ENCODE results near the gene AGFG1.

AGFG1 gene

DNA sequence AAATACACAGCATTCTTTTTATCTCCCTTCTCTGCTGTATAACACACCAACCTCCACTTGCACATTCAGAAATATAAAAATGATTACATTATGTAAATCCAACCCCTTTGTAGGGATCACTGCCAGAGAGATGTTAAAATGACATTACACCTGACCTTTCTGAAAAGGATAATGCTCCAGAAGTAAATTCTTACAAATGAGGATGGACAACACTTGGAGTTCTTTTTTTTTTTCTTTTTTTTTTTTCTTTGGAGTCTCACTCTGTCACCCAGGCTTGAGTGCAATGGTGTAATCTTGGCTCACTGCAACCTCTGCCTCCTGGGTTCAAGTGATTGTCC is 20.3 kb upstream of the AGFG1 start:
- no peak overlapping the region for H3K27ac ChIP-seq
- no peaks in the 10 kb centered on the region for H3K27me3 ChIP-seq (ENCODE audit: insufficient read depth, low read depth)
- no peaks in the 10 kb centered on the region for H4K20me1 ChIP-seq (ENCODE audit: insufficient read depth)
- TF ChIP-seq, protein P1, sequence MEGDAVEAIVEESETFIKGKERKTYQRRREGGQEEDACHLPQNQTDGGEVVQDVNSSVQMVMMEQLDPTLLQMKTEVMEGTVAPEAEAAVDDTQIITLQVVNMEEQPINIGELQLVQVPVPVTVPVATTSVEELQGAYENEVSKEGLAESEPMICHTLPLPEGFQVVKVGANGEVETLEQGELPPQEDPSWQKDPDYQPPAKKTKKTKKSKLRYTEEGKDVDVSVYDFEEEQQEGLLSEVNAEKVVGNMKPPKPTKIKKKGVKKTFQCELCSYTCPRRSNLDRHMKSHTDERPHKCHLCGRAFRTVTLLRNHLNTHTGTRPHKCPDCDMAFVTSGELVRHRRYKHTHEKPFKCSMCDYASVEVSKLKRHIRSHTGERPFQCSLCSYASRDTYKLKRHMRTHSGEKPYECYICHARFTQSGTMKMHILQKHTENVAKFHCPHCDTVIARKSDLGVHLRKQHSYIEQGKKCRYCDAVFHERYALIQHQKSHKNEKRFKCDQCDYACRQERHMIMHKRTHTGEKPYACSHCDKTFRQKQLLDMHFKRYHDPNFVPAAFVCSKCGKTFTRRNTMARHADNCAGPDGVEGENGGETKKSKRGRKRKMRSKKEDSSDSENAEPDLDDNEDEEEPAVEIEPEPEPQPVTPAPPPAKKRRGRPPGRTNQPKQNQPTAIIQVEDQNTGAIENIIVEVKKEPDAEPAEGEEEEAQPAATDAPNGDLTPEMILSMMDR (conservative IDR thresholded peaks at IDR 0.05; ENCODE audit: low read depth, low read length) = no peak
- H3K4me3 ChIP-seq (IDR thresholded peaks at IDR 0.05; ENCODE audit: insufficient read depth, low read depth, low read length) = no peak overlapping the region
- no peak overlapping the region for H3K4me2 ChIP-seq
- peaks cover 3% of the 10 kb centered on the region for H3K4me1 ChIP-seq (ENCODE audit: low read depth, poor library complexity, severe bottlenecking)
- H3K79me2 ChIP-seq (ENCODE audit: insufficient read depth, low read depth) = no peaks in the 10 kb centered on the region
- no peak overlapping the region for H3K9ac ChIP-seq
- no peaks in the 10 kb centered on the region for H3K36me3 ChIP-seq (ENCODE audit: insufficient read depth)
- no peak overlapping the region for H2AFZ ChIP-seq (ENCODE audit: low read depth)

DNA sequence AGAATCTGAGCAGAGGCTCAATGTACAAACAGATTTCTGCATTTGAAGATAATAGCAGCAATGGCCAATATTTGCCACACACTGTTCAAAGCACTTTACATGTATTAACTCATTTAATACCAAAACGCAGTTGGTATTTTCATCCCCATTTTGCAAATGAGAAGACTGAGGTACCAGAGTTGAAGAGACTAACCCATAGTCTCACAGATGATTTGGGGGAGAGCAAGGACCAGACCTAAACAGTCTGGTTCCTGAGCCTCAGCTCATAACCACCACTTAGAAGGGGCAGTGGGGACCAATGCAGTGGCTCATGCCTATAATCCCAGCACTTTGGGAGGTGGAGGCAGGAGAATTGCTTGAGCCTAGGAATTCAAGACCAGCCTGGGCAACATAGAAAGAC is 18.1 kb upstream of the AGFG1 start:
- H4K20me1 ChIP-seq (ENCODE audit: insufficient read depth) = no peaks in the 10 kb centered on the region
- H3K27ac ChIP-seq = no peak overlapping the region
- no peak overlapping the region for H3K4me2 ChIP-seq
- H3K9ac ChIP-seq = no peak overlapping the region
- TF ChIP-seq, protein P1 (conservative IDR thresholded peaks at IDR 0.05; ENCODE audit: low read depth, low read length) = no peak
- no peaks in the 10 kb centered on the region for H3K36me3 ChIP-seq (ENCODE audit: insufficient read depth)
- H2AFZ ChIP-seq (ENCODE audit: low read depth) = no peak overlapping the region
- no peaks in the 10 kb centered on the region for H3K27me3 ChIP-seq (ENCODE audit: insufficient read depth, low read depth)
- no peak overlapping the region for H3K4me3 ChIP-seq (IDR thresholded peaks at IDR 0.05; ENCODE audit: insufficient read depth, low read depth, low read length)
- no peaks in the 10 kb centered on the region for H3K79me2 ChIP-seq (ENCODE audit: insufficient read depth, low read depth)
- H3K4me1 ChIP-seq (ENCODE audit: low read depth, poor library complexity, severe bottlenecking) = peaks cover 3% of the 10 kb centered on the region

DNA sequence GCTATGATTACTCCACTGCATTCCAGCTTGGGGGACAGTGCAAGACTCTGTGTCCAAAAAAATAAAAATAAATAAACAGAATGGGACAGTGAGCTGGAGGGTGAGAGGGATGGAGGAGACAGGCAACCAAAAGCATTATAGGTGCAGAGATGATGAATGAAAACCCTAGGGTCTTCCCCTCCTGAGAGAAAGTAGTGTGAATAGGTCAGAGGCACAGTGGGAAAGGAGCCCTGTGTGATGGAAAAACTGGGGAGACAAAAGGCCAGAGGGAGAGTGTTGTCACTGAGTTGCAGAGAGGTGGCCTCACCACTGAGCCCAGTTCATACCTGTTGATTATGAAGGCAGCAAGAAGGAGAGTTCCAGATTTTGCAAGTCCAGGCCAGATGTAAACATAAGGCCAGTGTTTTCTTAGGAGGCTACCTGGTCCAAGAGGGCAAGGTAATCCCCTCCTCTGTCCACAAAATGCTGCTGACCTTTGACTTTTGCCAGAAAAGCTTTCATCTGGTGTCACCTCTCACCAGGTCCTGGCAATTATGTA is 17.6 kb upstream of the AGFG1 start:
- TF ChIP-seq, protein P1 (conservative IDR thresholded peaks at IDR 0.05; ENCODE audit: low read depth, low read length) = no peak

DNA sequence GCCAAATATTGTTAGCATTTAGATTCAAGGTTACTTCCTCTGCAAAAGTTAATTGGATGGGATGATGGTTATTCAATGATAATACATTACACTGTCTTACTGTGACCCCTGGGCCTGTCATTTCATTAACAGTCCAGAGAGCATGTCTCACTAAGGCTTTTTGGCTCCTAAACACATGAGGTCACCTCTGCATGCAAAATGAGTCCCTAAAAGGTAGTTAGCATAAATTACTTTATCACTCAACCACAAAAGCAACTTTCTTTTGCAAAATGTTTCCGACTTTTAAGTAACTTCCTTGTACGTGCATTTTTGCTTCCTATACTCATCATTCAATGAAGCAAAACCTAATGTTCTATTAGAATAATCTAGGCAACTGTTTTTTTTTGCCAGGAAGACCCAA is 16.8 kb upstream of the AGFG1 start:
- H3K4me1 ChIP-seq (ENCODE audit: low read depth, poor library complexity, severe bottlenecking) = peaks cover 10% of the 10 kb centered on the region
- H3K4me2 ChIP-seq = no peak overlapping the region
- no peaks in the 10 kb centered on the region for H3K79me2 ChIP-seq (ENCODE audit: insufficient read depth, low read depth)
- TF ChIP-seq, protein P1 (conservative IDR thresholded peaks at IDR 0.05; ENCODE audit: low read depth, low read length) = no peak
- no peak overlapping the region for H3K9ac ChIP-seq
- H3K4me3 ChIP-seq (IDR thresholded peaks at IDR 0.05; ENCODE audit: insufficient read depth, low read depth, low read length) = no peak overlapping the region
- H2AFZ ChIP-seq (ENCODE audit: low read depth) = no peak overlapping the region
- H4K20me1 ChIP-seq (ENCODE audit: insufficient read depth) = no peaks in the 10 kb centered on the region
- no peak overlapping the region for H3K27ac ChIP-seq
- H3K27me3 ChIP-seq (ENCODE audit: insufficient read depth, low read depth) = no peaks in the 10 kb centered on the region
- H3K36me3 ChIP-seq (ENCODE audit: insufficient read depth) = no peaks in the 10 kb centered on the region

More for the DNA sequence above, 17.6 kb upstream of the AGFG1 start:
- Histone ChIP-seq H3K79me2 (ENCODE audit: insufficient read depth, low read depth) (no peaks in the 10 kb centered on the region), H3K9ac (no peak overlapping the region), H3K27ac (no peak overlapping the region), H3K4me2 (no peak overlapping the region), H3K4me3 (IDR thresholded peaks at IDR 0.05; ENCODE audit: insufficient read depth, low read depth, low read length) (no peak overlapping the region), H3K27me3 (ENCODE audit: insufficient read depth, low read depth) (no peaks in the 10 kb centered on the region), H3K36me3 (ENCODE audit: insufficient read depth) (no peaks in the 10 kb centered on the region), H3K4me1 (ENCODE audit: low read depth, poor library complexity, severe bottlenecking) (peaks cover 3% of the 10 kb centered on the region), H2AFZ (ENCODE audit: low read depth) (no peak overlapping the region), H4K20me1 (ENCODE audit: insufficient read depth) (no peaks in the 10 kb centered on the region)
